ENCODE measurements around the gene UBXN7.

GRCh38 chr3:196321162-196321561 lies 111.1 kb downstream of the UBXN7 start:
- TF ChIP-seq POLR2A (IDR thresholded peaks at IDR 0.05; ENCODE audit: low read depth, low read length) (no peak), POLR2AphosphoS5 (IDR thresholded peaks at IDR 0.05; ENCODE audit: low read depth, low read length) (no peak), TAF1 (IDR thresholded peaks at IDR 0.05; ENCODE audit: low read depth, low read length) (no peak), PAX5 (IDR thresholded peaks at IDR 0.05; ENCODE audit: insufficient read depth, low read length, severe bottlenecking) (no peak), SPI1 (IDR thresholded peaks at IDR 0.05; ENCODE audit: low read depth, low read length) (no peak), POU2F2 (IDR thresholded peaks at IDR 0.05; ENCODE audit: low read depth, low read length) (no peak)
